Mucosa of descending colon (tissue), 3 donors: ENCODE results near the gene KIAA1614. TPM values are rescaled to one million over a fixed set of nuclear protein-coding genes. Genes with fewer than 3 reads are reported as not detected.

Source experiments
- ATAC-seq: fragments of 200-7000 bp; cut with Tn5 transposase; one replicate; pipeline ENCODE4 v1.9.1; 2020; ENCODE audit warnings: mild to moderate bottlenecking, moderate library complexity
- DNase-seq, 3 donors: peaks; one replicate each; pipeline ENCODE4 v3.0.0-alpha.2; 2020
- H3K36me3 ChIP-seq: fragments of 200-600 bp; one replicate; pipeline ENCODE4 v1.8.0; 2021; ENCODE audit warnings: low read depth, mild to moderate bottlenecking
- H3K4me1 ChIP-seq: fragments of 200-600 bp; one replicate; pipeline ENCODE4 v1.8.0; 2021; ENCODE audit warnings: low read depth, mild to moderate bottlenecking
- H3K4me3 ChIP-seq: fragments of 200-600 bp; one replicate; pipeline ENCODE4 v1.8.0; 2021; ENCODE audit warnings: mild to moderate bottlenecking
- H3K9me3 ChIP-seq: fragments of 200-600 bp; one replicate; pipeline ENCODE4 v1.8.0; 2021; ENCODE audit warnings: mild to moderate bottlenecking
- CTCF ChIP-seq: fragments of 200-600 bp; IDR thresholded peaks from one replicate; pipeline ENCODE4 v1.8.0; 2022; ENCODE audit warnings: antibody characterized with exemption, mild to moderate bottlenecking
- intact Hi-C, 2 donors: fragments of 100-400 bp; cut with DNase I in 1 of 2; cut with micrococcal nuclease in 1 of 2; formaldehyde crosslinking; loops; one replicate each; pipeline versions ENCODE4 v1.11.0 to v1.11.1; 2022; cut with DNase I, micrococcal nuclease
- long read RNA-seq, 2 donors: library from polyadenylated mRNA; unstranded; transcript quantifications; one replicate each; pipeline ENCODE4 v2.0.0, GENCODE V29; 2019 to 2021
- total RNA-seq, 3 donors: library from RNA; stranded (reverse); fragmentation: NEBNext Ultra II Directional in 2 of 3; extraction: Animal tissue kit (Norgen Biotek cat#: 25700) in 2 of 3; gene quantifications; one replicate each; pipeline versions ENCODE4 v1.2.1 to v1.2.4, GENCODE V29; 2021 to 2023
- donor health status: DM: no; HTN: no; CAD: no; lungs with moderate emphysema.
- donor health status: DM: no; HTN: no; CAD: no.
- donor health status: DM: no; HTN: yes; CAD: no.

The KIAA1614 gene
- total RNA-seq: 10 to 100 TPM in 1 of 3 donors, 1 to 10 TPM in 2; 1.2 to 11.1 (median 2.0) TPM
- long read RNA-seq, donor 1, full-length matches to known transcripts: 1 of 25 reads
- long read RNA-seq, donor 1, partial matches to known transcripts: 13 of 25 reads
- long read RNA-seq, donor 1, other reads (novel, unspliced or antisense): 11 of 25 reads
- long read RNA-seq, donor 2: 0 reads

GRCh38 chr1:180912801-180913565 is at the start of gene KIAA1614:
TSS of gene KIAA1614 (plus strand) at chr1:180912897. CDS start at chr1:180913244, 347 bp downstream.
- H3K4me1 ChIP-seq: peaks cover 8% of the 10 kb centered on the region
- H3K36me3 ChIP-seq: no peaks in the 10 kb centered on the region
- TF ChIP-seq CTCF: no peak
- intact Hi-C loops: no loop called here
- H3K4me3 ChIP-seq: peak within 1 kb of the TSS; percentile 17
- DNase-seq: peak in 2 of 3 donors; percentile 14 to 44
- H3K9me3 ChIP-seq: no peaks in the 10 kb centered on the region
- ATAC-seq: peak; percentile 69

GRCh38 chr1:180863158-180863775 is 49.4 kb upstream of the KIAA1614 start:
- intact Hi-C loops: loop anchor here (5.0 to 10.0 kb wide), 5 partner anchors 231 to 346 kb away; partner anchors contain the start of gene XPR1 (in 1 of the 2)
- ATAC-seq: peak; percentile 54
- TF ChIP-seq CTCF: peak; percentile 20

GRCh38 chr1:180881806-180882509 is 30.7 kb upstream of the KIAA1614 start:
- H3K36me3 ChIP-seq: no peaks in the 10 kb centered on the region
- H3K4me1 ChIP-seq: no peaks in the 10 kb centered on the region
- intact Hi-C loops: loop anchor here (10.0 kb wide), 1 partner anchor 283 kb away; no protein-coding TSS in a partner anchor
- H3K9me3 ChIP-seq: no peaks in the 10 kb centered on the region
- no peak for TF ChIP-seq CTCF
- DNase-seq (no peak), ATAC-seq (peak; percentile 38)
- no peak overlapping the region for H3K4me3 ChIP-seq

More at GRCh38 chr1:180863158-180863775, 49.4 kb upstream of the KIAA1614 start:
- Histone ChIP-seq H3K9me3 (no peaks in the 10 kb centered on the region), H3K36me3 (no peaks in the 10 kb centered on the region), H3K4me1 (no peaks in the 10 kb centered on the region), H3K4me3 (no peak overlapping the region)
- peak in 1 of 3 donors; percentile 75 for DNase-seq

- H3K36me3 ChIP-seq: no peaks in the 10 kb centered on the region
- intact Hi-C loops: loop anchor here (10.0 kb wide), 1 partner anchor 280 kb away; no protein-coding TSS in a partner anchor
- ATAC-seq (no peak), DNase-seq (no peak)
- H3K9me3 ChIP-seq: no peaks in the 10 kb centered on the region
- no peaks in the 10 kb centered on the region for H3K4me1 ChIP-seq
- TF ChIP-seq CTCF: no peak
- no peak overlapping the region for H3K4me3 ChIP-seq
Measured at GRCh38 chr1:180884588-180885300, 28.0 kb upstream of the KIAA1614 start.

GRCh38 chr1:180886338-180886737 is 26.4 kb upstream of the KIAA1614 start:
- no peaks in the 10 kb centered on the region for H3K9me3 ChIP-seq
- H3K4me1 ChIP-seq: no peaks in the 10 kb centered on the region
- intact Hi-C loops: loop anchor here (10.0 kb wide), 1 partner anchor 278 kb away; no protein-coding TSS in a partner anchor
- H3K36me3 ChIP-seq: no peaks in the 10 kb centered on the region
- no peak for ATAC-seq
- DNase-seq: no peak
- no peak overlapping the region for H3K4me3 ChIP-seq
- no peak for TF ChIP-seq CTCF
